GM19467 (cell line): ENCODE results near the gene FN3K.
"Not testable (repeated sequence)": the region's sequence is repeated elsewhere in the genome, so short reads cannot be mapped to it uniquely, and the experiment has no call there.

ENCODE experiments used
- ATAC-seq: cut with Tn5 transposase; IDR thresholded peaks from one replicate; pipeline ENCODE4 v1.9.1; 2021; ENCODE audit warnings: mild to moderate bottlenecking, moderate library complexity; ENCODE audit not compliant: unreplicated experiment

The FN3K gene

GRCh38 chr17:82772026-82772425, 36.6 kb downstream of the FN3K start:
- no peak for ATAC-seq

- not testable (repeated sequence) for ATAC-seq
These were observed 39.0 kb downstream of the FN3K start for GRCh38 chr17:82774456-82774855.

GRCh38 chr17:82775001-82775823, 39.8 kb downstream of the FN3K start:
- no peak for ATAC-seq

DNA sequence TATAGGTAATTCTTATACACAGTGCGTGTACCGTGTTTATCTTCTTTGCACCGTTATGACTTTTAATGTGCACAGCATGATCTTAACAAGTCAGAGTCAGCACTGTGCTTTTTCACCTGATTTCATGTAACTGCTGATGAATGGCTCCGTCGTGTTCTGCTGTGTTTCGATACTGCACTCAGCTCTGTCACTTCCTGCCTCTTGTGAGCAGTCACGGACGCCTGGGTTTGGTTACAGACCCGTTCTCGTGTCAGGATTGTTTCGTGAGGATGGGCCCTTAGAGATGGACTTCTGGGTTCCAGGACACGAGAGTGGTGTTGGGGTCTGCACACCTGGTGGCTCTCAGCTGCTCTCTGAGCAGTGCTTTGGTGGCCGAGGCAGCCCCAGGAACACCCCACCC, 41.0 kb downstream of the FN3K start:
- ATAC-seq: no peak

- ATAC-seq: not testable (repeated sequence)
These were observed 42.5 kb downstream of the FN3K start for GRCh38 chr17:82777778-82778375.

GRCh38 chr17:82779541-82779940, 44.1 kb downstream of the FN3K start:
- ATAC-seq: no peak

GRCh38 chr17:82780195-82780594, 44.8 kb downstream of the FN3K start:
- ATAC-seq: no peak

DNA sequence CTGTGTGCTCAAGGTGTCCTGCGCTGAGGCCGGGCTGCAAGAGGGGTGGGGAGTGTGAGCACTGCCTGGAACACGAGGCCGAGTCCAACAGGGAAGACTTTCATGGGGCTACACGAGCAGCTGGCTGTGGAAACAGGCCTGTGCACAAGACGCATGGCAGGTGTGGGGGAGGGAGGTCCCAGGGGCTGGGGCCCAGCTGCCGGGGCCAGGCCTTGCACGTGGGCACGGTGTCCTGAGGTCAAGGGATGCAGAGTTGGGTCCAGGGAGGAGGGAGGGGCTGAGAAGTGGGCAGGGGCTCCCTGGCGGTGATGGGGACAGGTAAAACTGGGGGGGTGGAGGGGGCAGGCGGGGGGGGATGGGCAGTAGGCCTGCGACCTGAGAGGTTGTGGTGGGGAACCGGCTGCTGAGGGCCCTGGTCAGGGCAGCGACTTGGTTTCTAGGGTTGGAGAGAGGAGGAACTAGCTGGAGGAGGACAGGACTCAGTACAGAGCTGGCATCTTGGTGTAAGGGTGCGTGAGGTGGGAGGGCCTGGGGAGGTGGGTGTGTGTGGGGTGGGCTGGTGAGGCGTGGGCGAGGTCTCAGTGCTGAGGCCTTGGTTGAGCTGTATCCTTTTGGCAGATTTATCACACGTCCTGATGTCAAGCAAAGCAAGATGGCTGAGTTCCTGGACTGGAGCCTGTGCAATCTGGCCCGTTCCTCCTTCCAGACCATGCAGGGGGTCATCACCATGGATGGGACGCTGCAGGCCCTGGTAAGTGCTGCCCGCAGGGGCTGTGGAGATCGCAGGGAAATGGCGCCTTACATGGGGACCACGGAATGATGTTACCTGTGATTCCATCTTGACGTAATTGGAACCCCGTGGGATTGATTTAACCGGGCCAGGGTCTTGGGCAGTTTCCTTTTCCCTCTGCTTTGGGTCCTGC, 45.8 kb downstream of the FN3K start:
- no peak for ATAC-seq

- no peak for ATAC-seq
These were observed 46.5 kb downstream of the FN3K start for GRCh38 chr17:82781894-82782274.

- ATAC-seq: no peak
These were observed 47.3 kb downstream of the FN3K start for GRCh38 chr17:82782657-82783207.

DNA sequence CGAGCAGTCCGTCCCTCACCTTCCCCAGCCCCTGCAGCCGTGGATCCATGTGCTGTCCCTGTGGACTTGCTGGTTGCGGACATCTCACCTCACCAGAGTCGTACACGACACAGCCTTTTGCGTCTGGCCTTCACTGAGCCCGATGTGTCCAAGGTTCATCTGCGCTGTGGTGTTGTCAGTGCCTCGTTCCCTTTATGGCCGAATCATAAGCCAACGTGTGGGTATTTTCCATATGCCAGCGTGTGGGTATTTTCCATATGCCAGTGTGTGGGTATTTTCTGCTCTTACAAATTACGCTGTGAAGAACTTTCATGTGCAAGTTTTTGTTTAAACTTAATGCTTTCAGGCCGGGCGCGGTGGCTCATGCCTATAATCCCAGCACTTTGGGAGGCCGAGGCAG, 48.1 kb downstream of the FN3K start:
- ATAC-seq: no peak

DNA sequence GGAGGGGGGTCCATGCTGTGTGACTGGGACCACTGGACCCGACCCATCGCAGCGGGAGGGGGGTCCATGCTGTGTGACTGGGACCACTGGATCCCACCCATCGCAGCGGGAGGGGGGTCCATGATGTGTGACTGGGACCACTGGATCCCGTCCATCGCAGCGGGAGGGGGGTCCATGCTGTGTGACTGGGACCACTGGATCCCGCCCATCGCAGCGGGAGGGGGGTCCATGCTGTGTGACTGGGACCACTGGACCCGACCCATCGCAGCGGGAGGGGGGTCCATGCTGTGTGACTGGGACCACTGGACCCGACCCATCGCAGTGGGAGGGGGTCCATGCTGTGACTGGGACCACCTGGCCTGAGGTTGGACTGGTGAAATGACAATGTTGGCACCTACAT, 50.2 kb downstream of the FN3K start:
- ATAC-seq: not testable (repeated sequence)

DNA sequence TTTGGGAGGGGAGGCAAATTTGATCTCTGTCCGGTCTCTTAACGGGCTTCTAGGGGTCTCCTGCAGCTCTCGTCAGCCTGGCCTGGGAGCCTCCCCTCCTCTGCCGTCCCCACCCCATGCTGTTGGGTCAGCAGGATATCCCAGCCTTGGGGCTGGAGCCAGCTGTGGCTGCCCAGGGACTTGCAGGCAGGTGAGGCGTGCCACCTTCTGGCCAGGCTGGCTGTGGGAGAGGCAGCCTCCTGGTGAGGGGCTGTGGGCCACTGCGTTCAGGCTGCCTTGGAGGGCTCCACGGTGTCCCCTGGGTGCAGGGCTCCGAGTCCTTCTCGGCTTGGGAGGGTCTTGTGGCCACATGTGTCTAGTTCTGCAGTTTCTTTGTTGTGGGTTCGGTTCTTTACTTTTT, 51.0 kb downstream of the FN3K start:
- no peak for ATAC-seq

GRCh38 chr17:82787081-82787848, 51.9 kb downstream of the FN3K start:
- ATAC-seq: no peak

GRCh38 chr17:82788206-82789001, 53.0 kb downstream of the FN3K start:
- ATAC-seq: no peak

DNA sequence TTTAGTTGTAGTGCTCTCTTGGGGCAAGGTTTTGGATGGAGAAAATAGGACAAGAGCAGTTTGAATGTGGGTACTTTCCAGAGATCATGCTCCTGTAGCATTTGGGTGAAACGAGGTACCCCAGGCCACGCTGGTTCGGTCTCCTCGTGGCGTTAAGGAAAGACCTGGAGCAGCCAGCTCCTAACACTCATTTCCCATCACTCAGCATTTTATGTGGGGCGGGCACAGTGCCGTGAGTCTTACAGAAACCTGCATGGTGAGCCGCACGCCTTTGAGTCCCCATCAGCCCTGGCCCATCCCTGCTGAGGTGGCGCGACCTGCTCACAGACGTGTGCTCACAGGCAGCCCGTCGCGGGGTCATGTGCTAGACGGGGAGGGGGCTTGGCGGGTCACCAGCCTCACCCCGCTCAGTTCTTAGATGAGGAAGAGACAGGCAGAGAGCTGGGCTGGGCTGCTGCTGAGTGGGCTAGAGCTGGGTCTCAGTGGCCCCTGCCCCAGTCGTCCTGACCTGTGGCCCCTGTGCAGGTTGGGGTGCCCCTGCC, 53.7 kb downstream of the FN3K start:
- ATAC-seq: no peak

DNA sequence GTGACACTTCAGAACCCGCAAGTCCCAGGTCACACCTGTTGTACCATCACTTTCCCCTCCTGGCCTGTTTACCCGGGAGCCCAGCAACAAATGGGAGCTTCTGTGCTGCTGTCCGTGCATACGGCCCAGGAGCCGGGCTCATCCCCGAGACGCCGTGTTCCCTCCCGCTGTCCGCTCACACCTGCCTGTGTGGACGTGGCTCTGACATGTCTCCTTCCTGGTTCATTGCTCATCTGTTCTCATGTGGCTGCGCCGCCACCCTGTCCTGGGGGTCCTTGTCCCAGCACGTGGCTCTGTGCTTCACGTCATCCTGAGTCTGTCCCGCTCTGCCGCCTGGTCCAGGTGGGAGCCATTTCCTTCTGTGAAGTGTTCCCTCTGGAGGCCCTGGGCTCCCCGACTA, 54.4 kb downstream of the FN3K start:
- no peak for ATAC-seq

GRCh38 chr17:82790391-82790790, 55.0 kb downstream of the FN3K start:
- ATAC-seq: no peak

DNA sequence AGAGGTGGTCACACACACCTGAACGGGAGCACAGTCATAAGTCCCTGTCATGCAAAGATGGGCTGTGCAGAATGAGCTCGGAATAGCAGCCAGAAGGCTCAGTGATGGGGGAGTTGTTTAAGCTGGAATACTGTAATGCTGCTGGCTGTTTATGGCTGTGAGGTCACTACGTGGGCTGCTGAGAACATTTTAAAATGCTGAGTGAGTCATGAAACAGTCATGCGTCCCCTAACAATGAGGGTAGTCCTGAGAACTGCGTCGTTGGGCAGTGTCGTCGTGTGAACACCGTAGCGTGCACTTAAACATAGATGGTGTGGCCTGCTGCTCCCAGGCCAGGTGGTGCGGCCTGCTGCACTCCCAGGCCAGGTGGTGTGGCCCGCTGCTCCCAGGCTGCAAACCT, 56.1 kb downstream of the FN3K start:
- ATAC-seq: no peak
